Keratinocyte (primary cell): ENCODE results near the gene MFSD11. TPM values are rescaled to one million over a fixed set of nuclear protein-coding genes. Genes with fewer than 3 reads are reported as not detected.

Experiments
- DNase-seq: peaks from one replicate; pipeline ENCODE4 v3.0.0-alpha.2; 2011; ENCODE audit warnings: low read depth, missing footprints, low spot score
- FAIRE-seq: peaks from 2 replicates; lab custom pipeline; 2011; peaks lifted over from hg19 to GRCh38; lab: Jason Lieb, UNC
- H2AFZ ChIP-seq: 2 replicates; pipeline ENCODE4 v1.6.0; 2012; ENCODE audit warnings: low read length, control low read depth, inconsistent platforms; ENCODE audit not compliant: control insufficient read depth
- H3K27ac ChIP-seq: 2 replicates; pipeline ENCODE4 v1.5.1; 2011; ENCODE audit warnings: low read length; ENCODE audit not compliant: control insufficient read depth, insufficient read depth
- H3K27me3 ChIP-seq: 3 replicates; pipeline ENCODE4 v1.6.0; 2011; ENCODE audit warnings: low read length; ENCODE audit not compliant: control insufficient read depth, insufficient read depth; ENCODE audit errors: extremely low read depth
- H3K36me3 ChIP-seq, 2 experiments: 2 replicates in 1 of 2; 3 replicates in 1 of 2; pipeline ENCODE4 v1.5.1; 2011; ENCODE audit warnings: low read length in 2 of 2, mild to moderate bottlenecking in 1 of 2; ENCODE audit not compliant: control insufficient read depth in 2 of 2, insufficient read depth in 2 of 2; ENCODE audit errors: extremely low read depth in 1 of 2
- H3K4me1 ChIP-seq: 3 replicates; pipeline ENCODE4 v1.5.1; 2011; ENCODE audit warnings: low read length; ENCODE audit not compliant: control insufficient read depth, insufficient read depth; ENCODE audit errors: extremely low read depth
- H3K4me2 ChIP-seq: 3 replicates; pipeline ENCODE4 v1.6.0; 2011; ENCODE audit warnings: low read depth, low read length; ENCODE audit not compliant: control insufficient read depth, insufficient read depth; ENCODE audit errors: extremely low read depth
- H3K4me3 ChIP-seq, 3 experiments: fragments of 200-600 bp in 1 of 3; sonication (generic) in 1 of 3; 2 replicates in 2 of 3; 3 replicates in 1 of 3; pipeline ENCODE4 v1.5.1; 2011 to 2016; ENCODE audit warnings: low read length in 3 of 3, mild to moderate bottlenecking in 3 of 3, control low read depth in 2 of 3, inconsistent platforms in 1 of 3, low read depth in 1 of 3, mixed read lengths in 1 of 3, mixed run types in 1 of 3, moderate library complexity in 1 of 3; ENCODE audit not compliant: control insufficient read depth in 2 of 3, insufficient read depth in 2 of 3; ENCODE audit errors: extremely low read depth in 1 of 3
- H3K79me2 ChIP-seq: 2 replicates; pipeline ENCODE4 v1.6.0; 2012; ENCODE audit warnings: low read length; ENCODE audit not compliant: control insufficient read depth, insufficient read depth
- H3K9ac ChIP-seq: 3 replicates; pipeline ENCODE4 v1.6.0; 2011; ENCODE audit warnings: low read length; ENCODE audit not compliant: control insufficient read depth, insufficient read depth; ENCODE audit errors: extremely low read depth
- H3K9me1 ChIP-seq: 3 replicates; pipeline ENCODE4 v1.6.0; 2011; ENCODE audit warnings: low read length; ENCODE audit not compliant: control insufficient read depth, insufficient read depth; ENCODE audit errors: extremely low read depth
- H3K9me3 ChIP-seq: 2 replicates; pipeline ENCODE4 v1.5.1; 2012; ENCODE audit warnings: low read depth, low read length; ENCODE audit not compliant: control insufficient read depth
- H4K20me1 ChIP-seq: 3 replicates; pipeline ENCODE4 v1.6.0; 2011; ENCODE audit warnings: low read length; ENCODE audit not compliant: control insufficient read depth, insufficient read depth; ENCODE audit errors: extremely low read depth
- EZH2 ChIP-seq: IDR thresholded peaks from one replicate; pipeline ENCODE4 v1.6.1; 2012; ENCODE audit warnings: inconsistent platforms, mild to moderate bottlenecking, low read length, moderate library complexity
- dilution Hi-C: fragments of 300-500 bp; cut with MboI; formaldehyde crosslinking; loops from one replicate; pipeline ENCODE4 v1.7.0; 2020; ENCODE audit warnings: low sequenced_read_pairs; ENCODE audit not compliant: extremely low pct_ligation_motif_present
- polyA plus RNA-seq, 5 experiments: library from polyadenylated mRNA; depleted of rRNA in 3 of 5; stranded (reverse) in 3 of 5; stranded (forward) in 1 of 5; unstranded in 1 of 5; fragments of >200 nt; gene quantifications; 1 replicate in 1 of 5; 2 replicates in 3 of 5; 3 replicates in 1 of 5; pipeline versions ENCODE4 v1.2.1 to v1.2.3, GENCODE V29; 2011 to 2012; ENCODE audit warnings: missing spikeins in 2 of 5, low read depth in 1 of 5, low replicate concordance in 1 of 5
- TF ChIP-seq, protein P1 (sequence below), 3 experiments: IDR thresholded peaks in 1 of 3; conservative IDR thresholded peaks in 1 of 3; optimal IDR thresholded peaks in 1 of 3; 2 replicates in 2 of 3; 3 replicates in 1 of 3; pipeline versions ENCODE3 to v1.5.1; 2011; ENCODE audit warnings: low read length in 3 of 3, mild to moderate bottlenecking in 3 of 3, moderate library complexity in 2 of 3, control low read depth in 1 of 3, inconsistent platforms in 1 of 3; ENCODE audit not compliant: insufficient read depth in 2 of 3; ENCODE audit errors: extremely low read depth in 1 of 3

Gene MFSD11
- polyA plus RNA-seq, 1 donor (not counting 4 experiments of a cell fraction or from before 2014, with no cell fraction given), result 14.6 TPM

DNA sequence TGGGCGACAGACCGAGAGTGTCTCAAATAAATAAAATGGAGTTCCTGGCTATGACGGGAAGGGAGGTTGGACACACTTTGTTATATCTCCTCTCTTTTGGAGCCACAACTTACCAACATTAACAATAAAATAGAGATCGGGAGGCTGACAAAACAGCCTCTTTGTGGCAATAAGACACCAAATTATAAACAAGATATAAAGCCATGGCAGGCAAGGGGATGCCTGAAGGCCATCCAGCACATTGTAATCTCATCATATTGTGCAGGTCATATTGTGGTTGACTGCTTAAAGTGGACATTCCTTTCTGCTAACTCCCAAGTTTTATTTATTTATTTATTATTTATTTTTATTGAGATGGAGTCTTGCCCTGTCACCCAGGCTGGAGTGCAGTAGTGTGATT, 70.4 kb downstream of the MFSD11 start:
- Histone ChIP-seq H3K9me3 (no peaks in the 10 kb centered on the region), H4K20me1 (no peaks in the 10 kb centered on the region), H2AFZ (no peak overlapping the region), H3K9ac (no peak overlapping the region), H3K27me3 (no peaks in the 10 kb centered on the region), H3K36me3 (no peaks in the 10 kb centered on the region), H3K27ac (no peak overlapping the region), H3K79me2 (no peaks in the 10 kb centered on the region), H3K4me1 (no peaks in the 10 kb centered on the region), H3K4me2 (no peak overlapping the region), H3K9me1 (no peaks in the 10 kb centered on the region), H3K4me3 (no peak overlapping the region)
- DNase-seq (no peak), FAIRE-seq (no peak)
- TF ChIP-seq, protein P1, sequence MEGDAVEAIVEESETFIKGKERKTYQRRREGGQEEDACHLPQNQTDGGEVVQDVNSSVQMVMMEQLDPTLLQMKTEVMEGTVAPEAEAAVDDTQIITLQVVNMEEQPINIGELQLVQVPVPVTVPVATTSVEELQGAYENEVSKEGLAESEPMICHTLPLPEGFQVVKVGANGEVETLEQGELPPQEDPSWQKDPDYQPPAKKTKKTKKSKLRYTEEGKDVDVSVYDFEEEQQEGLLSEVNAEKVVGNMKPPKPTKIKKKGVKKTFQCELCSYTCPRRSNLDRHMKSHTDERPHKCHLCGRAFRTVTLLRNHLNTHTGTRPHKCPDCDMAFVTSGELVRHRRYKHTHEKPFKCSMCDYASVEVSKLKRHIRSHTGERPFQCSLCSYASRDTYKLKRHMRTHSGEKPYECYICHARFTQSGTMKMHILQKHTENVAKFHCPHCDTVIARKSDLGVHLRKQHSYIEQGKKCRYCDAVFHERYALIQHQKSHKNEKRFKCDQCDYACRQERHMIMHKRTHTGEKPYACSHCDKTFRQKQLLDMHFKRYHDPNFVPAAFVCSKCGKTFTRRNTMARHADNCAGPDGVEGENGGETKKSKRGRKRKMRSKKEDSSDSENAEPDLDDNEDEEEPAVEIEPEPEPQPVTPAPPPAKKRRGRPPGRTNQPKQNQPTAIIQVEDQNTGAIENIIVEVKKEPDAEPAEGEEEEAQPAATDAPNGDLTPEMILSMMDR (optimal IDR thresholded peaks at IDR 0.05 in 1 of 3, IDR thresholded peaks at IDR 0.05 in 1 of 3, conservative IDR thresholded peaks at IDR 0.05 in 1 of 3; ENCODE audit: extremely low read depth in 1 of 3, insufficient read depth in 2 of 3, low read length in 3 of 3), result no peak
- no peak for TF ChIP-seq EZH2
- dilution Hi-C loops, result no loop called here

DNA sequence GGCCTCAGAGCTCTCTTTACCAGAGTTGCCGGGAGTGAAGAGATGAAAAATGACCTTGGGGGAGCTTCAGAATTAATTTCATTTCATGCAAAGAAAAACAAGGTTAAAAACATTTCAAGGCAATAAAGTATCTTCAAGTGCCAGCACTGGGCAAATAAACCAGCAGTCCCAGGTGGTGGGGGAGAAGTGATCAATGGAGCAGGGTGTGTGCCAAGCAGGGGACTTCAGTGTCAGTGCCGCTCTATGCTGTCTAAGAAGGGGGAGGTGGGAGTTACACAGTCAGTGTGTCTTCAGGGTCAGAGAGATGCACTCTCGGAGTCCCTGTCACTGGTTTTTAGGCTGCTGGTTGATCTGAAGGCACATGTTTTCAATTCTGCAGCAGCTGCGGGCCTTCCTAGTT, 73.0 kb downstream of the MFSD11 start:
- H3K36me3 ChIP-seq, result no peaks in the 10 kb centered on the region
- no peak overlapping the region for H3K4me3 ChIP-seq
- no peaks in the 10 kb centered on the region for H3K9me1 ChIP-seq
- no peaks in the 10 kb centered on the region for H4K20me1 ChIP-seq
- TF ChIP-seq, protein P1 (optimal IDR thresholded peaks at IDR 0.05 in 1 of 3, IDR thresholded peaks at IDR 0.05 in 1 of 3, conservative IDR thresholded peaks at IDR 0.05 in 1 of 3; ENCODE audit: extremely low read depth in 1 of 3, insufficient read depth in 2 of 3, low read length in 3 of 3), result no peak
- TF ChIP-seq EZH2, result no peak
- H3K4me1 ChIP-seq, result no peaks in the 10 kb centered on the region
- no peaks in the 10 kb centered on the region for H3K9me3 ChIP-seq
- no peak overlapping the region for H3K9ac ChIP-seq
- H2AFZ ChIP-seq, result no peak overlapping the region
- no peak for FAIRE-seq
- no peak overlapping the region for H3K27ac ChIP-seq
- no peak for DNase-seq
- no peaks in the 10 kb centered on the region for H3K27me3 ChIP-seq
- no peaks in the 10 kb centered on the region for H3K79me2 ChIP-seq
- dilution Hi-C loops, result no loop called here
- no peak overlapping the region for H3K4me2 ChIP-seq
